ENCODE results near the gene RHOF. TPM values are rescaled to one million over a fixed set of nuclear protein-coding genes. Genes with fewer than 3 reads are reported as not detected.

RHOF gene, protein sequence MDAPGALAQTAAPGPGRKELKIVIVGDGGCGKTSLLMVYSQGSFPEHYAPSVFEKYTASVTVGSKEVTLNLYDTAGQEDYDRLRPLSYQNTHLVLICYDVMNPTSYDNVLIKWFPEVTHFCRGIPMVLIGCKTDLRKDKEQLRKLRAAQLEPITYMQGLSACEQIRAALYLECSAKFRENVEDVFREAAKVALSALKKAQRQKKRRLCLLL
- total RNA-seq (2021; ENCODE audit: unreplicated experiment) = 116 TPM
- 93.4 and 134 TPM in 2 replicates for polyA plus RNA-seq (2012)
- percentile 92 among the genes with signal in this experiment for Bru-seq, nascent RNA
- percentile 93 among the genes with signal in this experiment for BruChase-seq, experiment 1, labeled RNA remaining after a 6-hour chase
- percentile 90 among the genes with signal in this experiment for BruChase-seq, experiment 2, labeled RNA remaining after a 2-hour chase
- long read RNA-seq, transcript RHOF-201 (5 exons, 3,009 nt) = major isoform, 177 of 323 reads
- long read RNA-seq, transcript RHOF-203 (4 exons, 1,485 nt) = minor isoform, 23 of 323 reads
- long read RNA-seq, transcript RHOF-204 (4 exons, 699 nt) = minor isoform, 38 of 323 reads
- long read RNA-seq, partial matches to known transcripts = 20 of 323 reads
- long read RNA-seq, other reads (novel, unspliced or antisense) = 64 of 323 reads

GRCh38 chr12:121793440-121793837 is at the start of gene RHOF:
Gene RHOF (minus strand): TSS chr12:121793688. CDS start chr12:121793633, 55 bp downstream.
- Histone ChIP-seq H3K4me2 (ENCODE audit: low read length) (peak within 1 kb of the TSS; percentile 91), H3K4me3 (replicated peaks in 1 of 2; ENCODE audit: low read depth in 1 of 2, low read length in 2 of 2) (peak within 1 kb of the TSS; percentile 90 to 91), H3K36me3 (ENCODE audit: control insufficient read depth in 1 of 2, insufficient read depth in 2 of 2, low read length in 2 of 2) (0 out of 4 replicates have a peak, but pooled peaks cover under 1 to 7% of the 10 kb centered on the region in 2 experiments), H3K27me3 (ENCODE audit: insufficient read depth, low read length) (no peaks in the 10 kb centered on the region), H3K9me2 (ENCODE audit: insufficient read depth) (no peaks in the 10 kb centered on the region), H4K20me1 (ENCODE audit: insufficient read depth) (no peaks in the 10 kb centered on the region), H2AFZ (ENCODE audit: low read depth, low read length, poor library complexity, severe bottlenecking) (no peak within 1 kb of the TSS), H3K27ac (ENCODE audit: low read depth, low read length) (peak within 1 kb of the TSS; percentile 100), H3K9ac (ENCODE audit: low read length) (peak within 1 kb of the TSS; percentile 96), H3K4me1 (ENCODE audit: control insufficient read depth in 1 of 2, insufficient read depth in 2 of 2, low read length in 2 of 2) (peaks cover 60 to 92% of the 10 kb centered on the region in 2 experiments), H3K79me2 (ENCODE audit: insufficient read depth, low read length) (peaks cover 65% of the 10 kb centered on the region), H3K9me3 (ENCODE audit: control insufficient read depth in 1 of 2, insufficient read depth in 1 of 2, low read depth in 1 of 2, low read length in 2 of 2) (no peaks in the 10 kb centered on the region)
- ATAC-seq (peak; percentile 38), DNase-seq (ENCODE audit: low read depth, low spot score) (no peak)
- ChIA-PET CTCF (interaction anchor here (1.0 to 6.9 kb wide), 21 partner anchors 8 to 241 kb away, joined by 3 to 149 read pairs (median 16); partner anchors contain the start of genes CFAP251, PSMD9, SETD1B and TMEM120B), POLR2A (interaction anchor here (0.8 to 6.1 kb wide), 10 partner anchors 10 to 99 kb away, joined by 3 to 38 read pairs (median 6); partner anchors contain the start of gene PSMD9), RAD21 (ENCODE audit: low non-redundant PET in 1 of 2, low total read pairs in 2 of 2, uncharacterized antibody in 2 of 2, unreplicated experiment in 2 of 2) (interaction anchor here (0.6 to 4.2 kb wide), 10 partner anchors 8 to 107 kb away, joined by 3 to 22 read pairs (median 6); partner anchors contain the start of gene PSMD9 (in 2 of the 2))
- intact Hi-C loops (cut with micrococcal nuclease) = no loop called here
- BruUV-seq (replicated peaks) = no TSS peak
- TF ChIP-seq, protein P1, sequence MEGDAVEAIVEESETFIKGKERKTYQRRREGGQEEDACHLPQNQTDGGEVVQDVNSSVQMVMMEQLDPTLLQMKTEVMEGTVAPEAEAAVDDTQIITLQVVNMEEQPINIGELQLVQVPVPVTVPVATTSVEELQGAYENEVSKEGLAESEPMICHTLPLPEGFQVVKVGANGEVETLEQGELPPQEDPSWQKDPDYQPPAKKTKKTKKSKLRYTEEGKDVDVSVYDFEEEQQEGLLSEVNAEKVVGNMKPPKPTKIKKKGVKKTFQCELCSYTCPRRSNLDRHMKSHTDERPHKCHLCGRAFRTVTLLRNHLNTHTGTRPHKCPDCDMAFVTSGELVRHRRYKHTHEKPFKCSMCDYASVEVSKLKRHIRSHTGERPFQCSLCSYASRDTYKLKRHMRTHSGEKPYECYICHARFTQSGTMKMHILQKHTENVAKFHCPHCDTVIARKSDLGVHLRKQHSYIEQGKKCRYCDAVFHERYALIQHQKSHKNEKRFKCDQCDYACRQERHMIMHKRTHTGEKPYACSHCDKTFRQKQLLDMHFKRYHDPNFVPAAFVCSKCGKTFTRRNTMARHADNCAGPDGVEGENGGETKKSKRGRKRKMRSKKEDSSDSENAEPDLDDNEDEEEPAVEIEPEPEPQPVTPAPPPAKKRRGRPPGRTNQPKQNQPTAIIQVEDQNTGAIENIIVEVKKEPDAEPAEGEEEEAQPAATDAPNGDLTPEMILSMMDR (IDR thresholded peaks at IDR 0.05 in 2 of 3, conservative IDR thresholded peaks at IDR 0.05 in 1 of 3; ENCODE audit: borderline replicate concordance in 1 of 3, insufficient read depth in 1 of 3, low read depth in 2 of 3, low read length in 2 of 3) = no peak
- TF ChIP-seq POLR2AphosphoS5 (IDR thresholded peaks at IDR 0.05; ENCODE audit: low read depth, low read length) (peak; percentile 96), YY1 (IDR thresholded peaks at IDR 0.05; ENCODE audit: extremely low read depth, insufficient replicate concordance, low read depth, low read length) (peak; percentile 34), REST (IDR thresholded peaks at IDR 0.05; ENCODE audit: low read depth) (no peak), POLR2A (IDR thresholded peaks at IDR 0.05; ENCODE audit: borderline replicate concordance, extremely low read depth, insufficient read depth, insufficient read length) (peak; percentile 57)

Measured in HCT116 (cell line).